Activated T-helper 17 cell treated with anti-CD3 and anti-CD28 coated beads, Interleukin-2, amount 50 U/mL, for 72 hours (primary cell): ENCODE measurements around the gene RDH8. TPM values are rescaled to one million over a fixed set of nuclear protein-coding genes. Genes with fewer than 3 reads are reported as not detected.
A peak's percentile ranks its signal among the peaks of the same experiment; 100 is the strongest.
"Not testable (repeated sequence)": the region's sequence is repeated elsewhere in the genome, so short reads cannot be mapped to it uniquely, and the experiment has no call there.

Source experiments
- ATAC-seq: fragments of 150-1000 bp; cut with Tn5 transposase; replicated peaks from 2 replicates; pipeline ENCODE4 v1.10.0; 2021; ENCODE audit warnings: mild to moderate bottlenecking, moderate library complexity
- H3K27ac Mint-ChIP-seq: one replicate; pipeline ENCODE4 v1.8.0; 2022; ENCODE audit warnings: mixed read lengths
- H3K27me3 Mint-ChIP-seq: one replicate; pipeline ENCODE4 v1.8.0; 2022; ENCODE audit warnings: mixed read lengths
- H3K36me3 Mint-ChIP-seq: one replicate; pipeline ENCODE4 v1.8.0; 2022; ENCODE audit warnings: low read depth, mild to moderate bottlenecking, mixed read lengths
- H3K4me1 Mint-ChIP-seq: one replicate; pipeline ENCODE4 v1.8.0; 2022; ENCODE audit warnings: mixed read lengths
- H3K4me3 Mint-ChIP-seq: one replicate; pipeline ENCODE4 v1.8.0; 2022; ENCODE audit warnings: mild to moderate bottlenecking, mixed read lengths
- H3K9me3 Mint-ChIP-seq: one replicate; pipeline ENCODE4 v1.8.0; 2022; ENCODE audit warnings: mixed read lengths
- total RNA-seq, 2 donors: library from RNA; stranded (reverse); gene quantifications; one replicate each; pipeline ENCODE4 v1.2.3, GENCODE V29; 2022

Gene RDH8
- total RNA-seq, 2 donors from 2014 or later: 0.26 TPM; not detected in 1

GRCh38 chr19:10010939-10011338, 2.3 kb upstream of the RDH8 start:
- H3K27ac Mint-ChIP-seq: no peak overlapping the region
- H3K27me3 Mint-ChIP-seq: peaks cover 22% of the 10 kb centered on the region

DNA sequence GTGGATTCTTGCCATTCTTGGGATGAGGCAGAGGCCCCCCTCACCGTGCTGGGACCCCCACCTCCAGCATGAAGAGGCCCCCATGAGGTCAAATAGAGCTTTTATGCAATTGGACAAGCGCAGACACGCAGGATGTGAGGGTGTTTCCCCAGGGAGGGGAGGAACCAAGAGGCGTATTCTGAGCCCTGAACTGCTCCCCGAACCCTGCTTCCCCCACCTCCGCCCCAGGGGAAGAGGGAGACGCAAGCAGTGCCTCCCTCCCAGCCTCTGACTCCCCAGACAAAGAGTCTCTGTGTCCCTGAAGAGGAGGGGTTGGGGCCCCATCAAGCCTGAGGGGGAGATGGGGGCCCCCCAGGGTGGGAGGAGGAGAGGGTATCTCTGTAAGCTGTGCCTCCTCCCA, 1.3 kb upstream of the RDH8 start:
- peaks cover 32% of the 10 kb centered on the region for H3K4me1 Mint-ChIP-seq
- H3K36me3 Mint-ChIP-seq: no peaks in the 10 kb centered on the region
- no peak overlapping the region for H3K27ac Mint-ChIP-seq
- no peaks in the 10 kb centered on the region for H3K9me3 Mint-ChIP-seq
- ATAC-seq: no peak
- H3K27me3 Mint-ChIP-seq: peaks cover 22% of the 10 kb centered on the region
- H3K4me3 Mint-ChIP-seq: no peak overlapping the region

More at GRCh38 chr19:10010939-10011338, 2.3 kb upstream of the RDH8 start:
- H3K36me3 Mint-ChIP-seq: peaks cover 7% of the 10 kb centered on the region
- peak overlapping the region; percentile 26 for H3K4me3 Mint-ChIP-seq
- H3K9me3 Mint-ChIP-seq: no peaks in the 10 kb centered on the region
- peaks cover 39% of the 10 kb centered on the region for H3K4me1 Mint-ChIP-seq
- no peak for ATAC-seq

DNA sequence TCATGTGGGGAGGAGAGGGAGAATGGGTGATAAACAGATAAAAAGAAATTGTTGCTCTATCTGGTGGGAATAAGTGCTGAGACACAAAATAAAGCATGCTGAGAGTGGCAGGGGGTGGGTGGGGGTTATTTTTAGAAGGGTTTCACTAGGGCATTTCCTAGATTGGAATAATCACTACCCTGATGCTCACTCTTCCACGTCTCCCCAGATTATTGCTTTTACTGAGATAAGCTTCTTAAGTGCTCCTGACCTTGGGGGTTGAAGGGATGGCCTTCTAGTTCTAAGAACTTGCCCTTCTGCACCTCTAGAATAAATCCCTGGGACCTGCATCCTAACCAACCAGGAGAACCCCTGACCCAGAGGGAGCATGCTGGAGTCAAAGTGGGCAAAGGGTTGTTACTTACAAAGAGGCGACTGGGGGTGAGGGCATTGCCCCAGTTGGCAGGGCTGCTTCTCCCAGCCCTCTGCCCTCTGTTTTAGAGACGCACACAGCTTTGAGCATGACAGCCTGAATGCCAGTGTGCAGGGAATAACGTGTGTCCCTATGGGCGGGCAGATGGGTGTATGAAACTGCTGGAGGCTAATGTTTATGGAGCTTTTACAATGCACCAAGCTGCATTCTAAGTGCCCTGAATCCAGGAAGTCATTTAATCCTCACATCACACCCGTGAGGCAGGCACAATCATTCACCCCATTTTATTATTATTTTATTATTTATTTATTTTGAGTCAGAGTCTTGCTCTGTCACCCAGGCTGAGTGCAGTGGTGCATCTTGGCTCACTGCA, 743 bp downstream of the RDH8 start:
- H3K9me3 Mint-ChIP-seq: no peaks in the 10 kb centered on the region
- no peak overlapping the region for H3K4me3 Mint-ChIP-seq
- H3K27ac Mint-ChIP-seq: no peak overlapping the region
- H3K27me3 Mint-ChIP-seq: peaks cover 19% of the 10 kb centered on the region
- ATAC-seq: no peak
- H3K4me1 Mint-ChIP-seq: peaks cover 18% of the 10 kb centered on the region
- H3K36me3 Mint-ChIP-seq: no peaks in the 10 kb centered on the region

- Mint-ChIP-seq H3K27ac (no peak overlapping the region), H3K36me3 (no peaks in the 10 kb centered on the region), H3K4me1 (peaks cover 10% of the 10 kb centered on the region), H3K4me3 (no peak overlapping the region), H3K9me3 (no peaks in the 10 kb centered on the region), H3K27me3 (peaks cover 3% of the 10 kb centered on the region)
- ATAC-seq: peak; percentile 56
These were observed 5.0 kb downstream of the RDH8 start for GRCh38 chr19:10018263-10018662.

GRCh38 chr19:10018786-10019185, 5.5 kb downstream of the RDH8 start:
- Mint-ChIP-seq H3K4me3 (no peak overlapping the region), H3K36me3 (no peaks in the 10 kb centered on the region), H3K9me3 (no peaks in the 10 kb centered on the region), H3K27me3 (peaks cover 3% of the 10 kb centered on the region), H3K4me1 (peaks cover 10% of the 10 kb centered on the region), H3K27ac (no peak overlapping the region)
- ATAC-seq: no peak

DNA sequence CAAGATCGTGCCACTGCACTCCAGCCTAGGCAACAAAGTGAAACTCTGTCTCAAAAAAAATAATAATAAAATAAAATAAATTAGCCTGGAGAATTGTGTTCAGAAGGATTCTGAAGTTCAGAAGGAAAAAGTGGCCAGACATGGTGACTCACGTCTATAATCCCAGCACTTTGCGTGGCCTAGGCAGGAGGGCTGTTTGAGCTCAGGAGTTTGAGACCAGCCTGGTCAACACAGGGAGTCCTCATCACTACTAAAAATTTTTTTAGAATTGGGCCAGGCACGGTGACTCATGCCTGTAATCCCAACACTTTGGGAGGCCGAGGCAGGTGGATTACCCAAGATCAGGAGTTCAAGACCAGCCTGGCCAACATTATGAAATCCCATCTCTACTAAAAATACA, 6.0 kb downstream of the RDH8 start:
- Mint-ChIP-seq H3K4me1 (peaks cover 10% of the 10 kb centered on the region), H3K4me3 (no peak overlapping the region), H3K36me3 (no peaks in the 10 kb centered on the region), H3K27me3 (peaks cover 3% of the 10 kb centered on the region), H3K27ac (no peak overlapping the region), H3K9me3 (no peaks in the 10 kb centered on the region)
- ATAC-seq: no peak

GRCh38 chr19:10020851-10021250, 7.6 kb downstream of the RDH8 start:
- no peak overlapping the region for H3K27ac Mint-ChIP-seq
- no peak for ATAC-seq

DNA sequence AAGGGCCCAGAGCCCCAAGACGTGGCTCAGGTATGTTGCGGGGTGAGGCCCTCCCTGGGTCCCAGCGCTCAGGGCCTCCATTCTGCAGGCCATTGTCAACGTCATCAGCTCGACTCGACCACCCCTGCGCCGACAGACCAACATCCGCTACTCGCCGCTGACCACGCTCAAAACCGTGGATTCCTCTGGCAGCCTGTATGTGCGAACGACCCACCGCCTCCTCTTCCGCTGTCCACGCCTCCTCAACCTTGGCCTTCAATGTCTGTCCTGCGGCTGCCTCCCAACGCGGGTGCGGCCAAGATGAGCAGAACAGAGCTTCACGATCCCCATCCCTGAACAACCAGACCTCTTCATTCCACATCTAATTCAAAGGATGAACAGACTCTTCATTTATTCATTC, 8.2 kb downstream of the RDH8 start:
- ATAC-seq: no peak
- no peaks in the 10 kb centered on the region for H3K9me3 Mint-ChIP-seq

More at GRCh38 chr19:10020851-10021250, 7.6 kb downstream of the RDH8 start:
- no peaks in the 10 kb centered on the region for H3K9me3 Mint-ChIP-seq
- peaks cover 3% of the 10 kb centered on the region for H3K27me3 Mint-ChIP-seq
- peaks cover 10% of the 10 kb centered on the region for H3K4me1 Mint-ChIP-seq
- H3K4me3 Mint-ChIP-seq: no peak overlapping the region
- H3K36me3 Mint-ChIP-seq: no peaks in the 10 kb centered on the region

GRCh38 chr19:10021863-10022262, 8.6 kb downstream of the RDH8 start:
- H3K27ac Mint-ChIP-seq: peak overlapping the region; percentile 41
- no peak overlapping the region for H3K4me3 Mint-ChIP-seq

More for the DNA sequence above, 8.2 kb downstream of the RDH8 start:
- Mint-ChIP-seq H3K4me1 (peaks cover 10% of the 10 kb centered on the region), H3K27ac (peak overlapping the region; percentile 41), H3K36me3 (no peaks in the 10 kb centered on the region), H3K4me3 (no peak overlapping the region), H3K27me3 (peaks cover 3% of the 10 kb centered on the region)

DNA sequence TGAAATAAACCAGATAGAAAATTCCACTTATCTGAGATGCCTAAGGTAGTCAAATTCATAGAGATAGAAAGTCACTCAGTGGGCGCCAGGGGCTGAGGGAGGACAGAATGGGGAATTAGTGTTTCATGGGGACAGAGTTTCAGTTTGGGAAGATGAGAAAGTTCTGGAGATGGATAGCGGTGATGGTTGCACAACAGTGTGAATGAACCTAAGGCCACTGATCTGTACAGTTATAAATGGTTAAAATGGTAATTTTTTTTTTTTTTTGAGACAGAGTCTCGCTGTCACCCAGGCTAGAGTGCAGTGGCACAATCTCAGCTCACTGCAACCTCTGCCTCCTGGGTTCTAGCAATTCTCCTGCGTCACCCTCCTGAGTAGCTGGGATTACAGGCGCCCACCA, 9.8 kb downstream of the RDH8 start:
- ATAC-seq, H3K4me1 Mint-ChIP-seq, H3K9me3 Mint-ChIP-seq, H3K27ac Mint-ChIP-seq, H3K36me3 Mint-ChIP-seq, H3K4me3 Mint-ChIP-seq, H3K27me3 Mint-ChIP-seq: not testable (repeated sequence)

More at GRCh38 chr19:10021863-10022262, 8.6 kb downstream of the RDH8 start:
- Mint-ChIP-seq H3K36me3 (no peaks in the 10 kb centered on the region), H3K9me3 (no peaks in the 10 kb centered on the region), H3K27me3 (peaks cover 3% of the 10 kb centered on the region), H3K4me1 (peaks cover 10% of the 10 kb centered on the region)
- ATAC-seq: no peak

DNA sequence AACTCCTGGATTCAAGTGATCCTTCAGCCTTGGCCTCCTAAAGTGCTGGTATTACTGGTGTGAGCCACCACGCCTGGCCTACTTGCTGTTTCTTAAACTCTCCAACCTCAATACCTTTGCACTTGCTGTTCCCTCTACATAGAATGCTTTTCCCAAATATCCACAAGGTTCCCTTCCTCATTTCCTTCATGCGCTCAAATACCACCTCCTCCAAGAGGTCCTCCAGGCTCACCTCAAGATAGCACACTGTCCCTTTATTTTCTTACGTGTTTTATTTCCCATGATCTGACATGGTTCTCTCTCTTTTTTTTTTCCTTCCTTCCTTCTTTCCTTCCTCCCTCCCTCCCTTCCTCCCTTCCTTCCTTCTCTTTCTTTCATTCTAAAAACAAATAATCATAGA, 13.5 kb downstream of the RDH8 start:
- peaks cover under 1% of the 10 kb centered on the region for H3K4me1 Mint-ChIP-seq
- ATAC-seq: no peak
- H3K9me3 Mint-ChIP-seq: no peaks in the 10 kb centered on the region
- peak overlapping the region; percentile 44 for H3K4me3 Mint-ChIP-seq
- peaks cover 3% of the 10 kb centered on the region for H3K27me3 Mint-ChIP-seq
- no peaks in the 10 kb centered on the region for H3K36me3 Mint-ChIP-seq
- H3K27ac Mint-ChIP-seq: peak overlapping the region; percentile 12

DNA sequence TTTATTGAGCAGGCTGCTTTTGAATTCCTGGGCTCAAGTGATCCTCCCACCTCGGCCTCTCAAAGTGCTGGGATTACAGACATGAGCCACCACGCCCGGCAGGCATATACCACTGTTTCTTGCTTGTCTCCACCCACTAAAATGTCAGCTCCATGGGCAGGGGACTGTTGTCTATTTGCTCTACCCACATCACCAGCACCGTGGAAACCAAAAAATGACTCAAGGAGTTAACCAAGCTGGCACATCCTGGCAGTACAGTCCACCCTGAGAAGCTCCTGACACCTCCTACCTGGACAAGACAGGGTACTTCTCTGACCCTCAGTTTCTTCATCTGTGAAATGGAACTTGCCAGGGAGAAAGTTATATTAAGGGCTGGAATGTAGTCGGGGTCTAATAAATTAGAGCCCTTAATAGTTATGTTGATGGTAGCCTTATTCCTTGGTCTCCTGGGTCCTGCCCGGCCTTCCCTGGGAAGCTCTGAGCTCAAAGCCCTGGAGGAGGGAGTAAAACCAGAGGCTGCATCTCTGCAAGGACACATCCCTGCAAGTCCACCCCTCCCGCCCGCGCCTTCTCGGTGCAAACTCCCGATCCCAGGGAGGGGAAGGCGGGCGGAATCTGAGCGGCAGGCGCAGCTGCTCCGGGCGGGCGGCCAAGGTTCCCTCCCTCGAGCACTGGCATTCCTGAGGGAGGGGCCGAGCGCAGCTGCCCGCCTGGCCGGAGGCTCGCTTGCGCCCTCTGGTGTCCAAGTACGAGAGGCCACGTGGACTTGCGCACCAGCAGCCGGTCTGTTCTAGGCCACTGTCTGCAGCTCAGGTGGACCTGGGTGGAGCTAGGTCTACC, 14.1 kb downstream of the RDH8 start:
- Mint-ChIP-seq H3K4me3 (peak overlapping the region; percentile 44), H3K36me3 (no peaks in the 10 kb centered on the region), H3K9me3 (no peaks in the 10 kb centered on the region), H3K4me1 (peaks cover 4% of the 10 kb centered on the region), H3K27me3 (peaks cover 6% of the 10 kb centered on the region), H3K27ac (peak overlapping the region; percentile 12)
- peak; percentile 96 for ATAC-seq

GRCh38 chr19:10033614-10034013, 20.3 kb downstream of the RDH8 start:
- peaks cover 5% of the 10 kb centered on the region for H3K4me1 Mint-ChIP-seq
- no peaks in the 10 kb centered on the region for H3K9me3 Mint-ChIP-seq
- no peaks in the 10 kb centered on the region for H3K36me3 Mint-ChIP-seq
- H3K27ac Mint-ChIP-seq: no peak overlapping the region
- ATAC-seq: no peak
- H3K27me3 Mint-ChIP-seq: peaks cover 19% of the 10 kb centered on the region
- H3K4me3 Mint-ChIP-seq: no peak overlapping the region

- ATAC-seq: no peak
- peaks cover 33% of the 10 kb centered on the region for H3K27me3 Mint-ChIP-seq
- no peak overlapping the region for H3K27ac Mint-ChIP-seq
- H3K4me3 Mint-ChIP-seq: no peak overlapping the region
- H3K9me3 Mint-ChIP-seq: no peaks in the 10 kb centered on the region
- H3K4me1 Mint-ChIP-seq: peaks cover 5% of the 10 kb centered on the region
- H3K36me3 Mint-ChIP-seq: no peaks in the 10 kb centered on the region
These were observed 23.4 kb downstream of the RDH8 start for GRCh38 chr19:10036601-10037071.

- H3K4me3 Mint-ChIP-seq: no peak overlapping the region
- H3K36me3 Mint-ChIP-seq: no peaks in the 10 kb centered on the region
- H3K4me1 Mint-ChIP-seq: peaks cover 1% of the 10 kb centered on the region
- no peak for ATAC-seq
- peaks cover 35% of the 10 kb centered on the region for H3K27me3 Mint-ChIP-seq
- H3K9me3 Mint-ChIP-seq: no peaks in the 10 kb centered on the region
- no peak overlapping the region for H3K27ac Mint-ChIP-seq
These were observed 24.1 kb downstream of the RDH8 start for GRCh38 chr19:10037367-10037766.
